ENCODE data around the gene BMP15. TPM values are rescaled to one million over a fixed set of nuclear protein-coding genes. Genes with fewer than 3 reads are reported as not detected.

Gene BMP15
- total RNA-seq, 1 donor from 2014 or later, result not detected

GRCh38 chrX:50876551-50876950 is 34.0 kb upstream of the BMP15 start:
- Mint-ChIP-seq H3K36me3 (ENCODE audit: low read depth, unreplicated experiment) (no peaks in the 10 kb centered on the region), H3K9me3 (ENCODE audit: unreplicated experiment) (no peaks in the 10 kb centered on the region), H3K27me3 (ENCODE audit: low read depth, unreplicated experiment) (peaks cover 4% of the 10 kb centered on the region), H3K4me1 (ENCODE audit: low read depth, unreplicated experiment) (peaks cover 11% of the 10 kb centered on the region), H3K4me3 (ENCODE audit: unreplicated experiment) (no peak overlapping the region), H3K27ac (ENCODE audit: unreplicated experiment) (no peak overlapping the region)
- Histone ChIP-seq H3K4me2 (ENCODE audit: low read length) (no peak overlapping the region), H3K27ac (ENCODE audit: low read depth, low read length) (no peak overlapping the region), H3K9me3 (ENCODE audit: insufficient read depth, low read depth, low read length) (no peaks in the 10 kb centered on the region), H3K4me1 (ENCODE audit: insufficient read depth, low read length) (no peaks in the 10 kb centered on the region), H2AFZ (ENCODE audit: low read depth, low read length) (no peak overlapping the region), H3K36me3 (ENCODE audit: insufficient read depth, low read length) (no peaks in the 10 kb centered on the region), H3K79me2 (ENCODE audit: insufficient read depth, low read length) (no peaks in the 10 kb centered on the region), H3K9ac (ENCODE audit: low read length) (no peak overlapping the region), H4K20me1 (ENCODE audit: insufficient read depth, low read length) (no peaks in the 10 kb centered on the region), H3K27me3 (ENCODE audit: insufficient read depth, low read length) (no peaks in the 10 kb centered on the region), H3K4me3 (ENCODE audit: insufficient read depth, low read depth, low read length) (no peak overlapping the region)
- no peak for DNase-seq (ENCODE audit: low read depth)
- FAIRE-seq, result no peak
- no peak for TF ChIP-seq CTCF (IDR thresholded peaks at IDR 0.05; ENCODE audit: insufficient read depth, low read depth, low read length)
- no peak for TF ChIP-seq EZH2 (IDR thresholded peaks at IDR 0.05; ENCODE audit: insufficient read depth, low read length)

- peak; percentile 62 for DNase-seq (ENCODE audit: low read depth)
- Histone ChIP-seq H3K27ac (ENCODE audit: low read depth, low read length) (no peak overlapping the region), H3K4me3 (ENCODE audit: insufficient read depth, low read depth, low read length) (no peak overlapping the region), H3K9me3 (ENCODE audit: insufficient read depth, low read depth, low read length) (no peaks in the 10 kb centered on the region), H3K79me2 (ENCODE audit: insufficient read depth, low read length) (no peaks in the 10 kb centered on the region), H3K36me3 (ENCODE audit: insufficient read depth, low read length) (no peaks in the 10 kb centered on the region), H3K9ac (ENCODE audit: low read length) (no peak overlapping the region), H3K27me3 (ENCODE audit: insufficient read depth, low read length) (no peaks in the 10 kb centered on the region), H2AFZ (ENCODE audit: low read depth, low read length) (no peak overlapping the region), H3K4me2 (ENCODE audit: low read length) (no peak overlapping the region), H3K4me1 (ENCODE audit: insufficient read depth, low read length) (no peaks in the 10 kb centered on the region), H4K20me1 (ENCODE audit: insufficient read depth, low read length) (no peaks in the 10 kb centered on the region)
- Mint-ChIP-seq H3K27me3 (ENCODE audit: low read depth, unreplicated experiment) (peaks cover 4% of the 10 kb centered on the region), H3K27ac (ENCODE audit: unreplicated experiment) (no peak overlapping the region), H3K9me3 (ENCODE audit: unreplicated experiment) (no peaks in the 10 kb centered on the region), H3K4me3 (ENCODE audit: unreplicated experiment) (no peak overlapping the region), H3K36me3 (ENCODE audit: low read depth, unreplicated experiment) (no peaks in the 10 kb centered on the region), H3K4me1 (ENCODE audit: low read depth, unreplicated experiment) (peaks cover 6% of the 10 kb centered on the region)
- peak; percentile 91 for FAIRE-seq
- no peak for TF ChIP-seq CTCF (IDR thresholded peaks at IDR 0.05; ENCODE audit: insufficient read depth, low read depth, low read length)
- no peak for TF ChIP-seq EZH2 (IDR thresholded peaks at IDR 0.05; ENCODE audit: insufficient read depth, low read length)
Measured at GRCh38 chrX:50877310-50877709, 33.2 kb upstream of the BMP15 start.

GRCh38 chrX:50881028-50881427 is 29.5 kb upstream of the BMP15 start:
- Histone ChIP-seq H3K4me2 (ENCODE audit: low read length) (no peak overlapping the region), H3K4me1 (ENCODE audit: insufficient read depth, low read length) (no peaks in the 10 kb centered on the region), H3K79me2 (ENCODE audit: insufficient read depth, low read length) (no peaks in the 10 kb centered on the region), H3K36me3 (ENCODE audit: insufficient read depth, low read length) (no peaks in the 10 kb centered on the region), H3K4me3 (ENCODE audit: insufficient read depth, low read depth, low read length) (no peak overlapping the region), H3K27me3 (ENCODE audit: insufficient read depth, low read length) (no peaks in the 10 kb centered on the region), H4K20me1 (ENCODE audit: insufficient read depth, low read length) (no peaks in the 10 kb centered on the region), H3K27ac (ENCODE audit: low read depth, low read length) (no peak overlapping the region), H3K9me3 (ENCODE audit: insufficient read depth, low read depth, low read length) (no peaks in the 10 kb centered on the region), H2AFZ (ENCODE audit: low read depth, low read length) (no peak overlapping the region), H3K9ac (ENCODE audit: low read length) (no peak overlapping the region)
- no peak for DNase-seq (ENCODE audit: low read depth)
- H3K27me3 Mint-ChIP-seq (ENCODE audit: low read depth, unreplicated experiment), result peaks cover 5% of the 10 kb centered on the region
- H3K27ac Mint-ChIP-seq (ENCODE audit: unreplicated experiment), result no peak overlapping the region
- H3K4me3 Mint-ChIP-seq (ENCODE audit: unreplicated experiment), result no peak overlapping the region
- H3K4me1 Mint-ChIP-seq (ENCODE audit: low read depth, unreplicated experiment), result peaks cover 1% of the 10 kb centered on the region
- FAIRE-seq, result peak; percentile 60
- no peaks in the 10 kb centered on the region for H3K36me3 Mint-ChIP-seq (ENCODE audit: low read depth, unreplicated experiment)
- no peaks in the 10 kb centered on the region for H3K9me3 Mint-ChIP-seq (ENCODE audit: unreplicated experiment)
- TF ChIP-seq CTCF (IDR thresholded peaks at IDR 0.05; ENCODE audit: insufficient read depth, low read depth, low read length) (no peak), EZH2 (IDR thresholded peaks at IDR 0.05; ENCODE audit: insufficient read depth, low read length) (no peak)
